Measurements from ENCODE around the gene PLVAP.

GRCh38 chr19:17347361-17347760 is 29.8 kb downstream of the PLVAP start:
- no peak for TF ChIP-seq POLR2A (IDR thresholded peaks at IDR 0.05)
- TF ChIP-seq EP300 (IDR thresholded peaks at IDR 0.05): peak in 1 of 2 donors; percentile 30
